Measurements from ENCODE around the gene TMEM128. TPM values are rescaled to one million over a fixed set of nuclear protein-coding genes. Genes with fewer than 3 reads are reported as not detected.
"Not testable (repeated sequence)": the region's sequence is repeated elsewhere in the genome, so short reads cannot be mapped to it uniquely, and the experiment has no call there.

Gene TMEM128
- total RNA-seq, 3 donors from 2014 or later: 15.2 to 33.8 (median 25.2) TPM

DNA sequence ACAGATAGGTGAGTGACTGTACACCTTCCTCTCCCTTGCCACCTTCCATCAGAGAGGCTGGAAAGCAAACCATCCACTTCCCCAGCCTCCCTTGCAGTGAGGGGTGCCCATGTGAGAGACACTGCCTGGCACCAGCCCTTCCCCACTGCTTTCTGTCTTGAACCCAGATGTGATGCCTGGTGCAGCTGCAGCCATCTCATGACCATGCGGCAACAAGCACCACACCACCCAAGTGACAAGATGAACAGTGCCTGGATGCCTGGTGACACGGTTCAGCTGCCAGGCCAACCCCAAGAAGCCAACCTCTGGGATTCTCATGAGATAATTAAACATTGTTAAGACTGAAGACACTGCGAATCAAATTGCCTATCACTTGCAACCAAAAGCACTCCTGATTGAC lies 52.7 kb downstream of the TMEM128 start:
- no peak for TF ChIP-seq CTCF (IDR thresholded peaks at IDR 0.05)
- Histone ChIP-seq H3K4me1 (no peaks in the 10 kb centered on the region), H3K9me3 (no peaks in the 10 kb centered on the region), H3K27ac (no peak overlapping the region), H3K36me3 (no peaks in the 10 kb centered on the region), H3K27me3 (peaks cover 0 to 6% of the 10 kb centered on the region in 2 donors), H3K4me3 (no peak overlapping the region)
- DNase-seq (ENCODE audit: low spot score in 2 of 2): no peak
- intact Hi-C loops (cut with DNase I; ENCODE audit: low total_unique reads): no loop called here

GRCh38 chr4:4188557-4188956 lies 59.5 kb downstream of the TMEM128 start:
- intact Hi-C loops (cut with DNase I; ENCODE audit: low total_unique reads); H3K27me3 ChIP-seq; H3K4me1 ChIP-seq: not testable (repeated sequence)

More at GRCh38 chr4:4188557-4188956, 59.5 kb downstream of the TMEM128 start:
- H3K9me3 ChIP-seq; H3K36me3 ChIP-seq; H3K27ac ChIP-seq; DNase-seq (ENCODE audit: low spot score in 2 of 2); H3K4me3 ChIP-seq: not testable (repeated sequence)

Other genes with a start within 250 kb of the TMEM128 start
- not detected for gene OTOP1, start 21.3 kb downstream of the TMEM128 start, total RNA-seq
- gene LYAR, start 41.9 kb upstream of the TMEM128 start, total RNA-seq: 10 to 100 TPM; 11.9 to 17.3 (median 15.1) TPM
- gene ZBTB49, start 42.0 kb upstream of the TMEM128 start, total RNA-seq: 1 to 10 TPM; 2.1 to 9.4 (median 3.9) TPM
- 1 to 10 TPM in 2 of 3 donors, under 1 TPM in 1; 0.48 to 7.3 (median 6.2) TPM for gene NSG1, start 138.9 kb upstream of the TMEM128 start, total RNA-seq